T-helper 17 cell (primary cell): ENCODE data around the gene GRID2. TPM values are rescaled to one million over a fixed set of nuclear protein-coding genes. Genes with fewer than 3 reads are reported as not detected.

Experiments
- ATAC-seq: fragments of 150-1000 bp; cut with Tn5 transposase; 2 replicates; pipeline ENCODE4 v1.10.0; 2021; ENCODE audit warnings: mild to moderate bottlenecking, moderate library complexity
- DNase-seq, 3 donors: peaks; one replicate each; pipeline versions ENCODE4 v3.0.0 to v3.0.0-alpha.2; 2020 to 2021
- H3K9me3 ChIP-seq: one replicate; pipeline ENCODE4 v1.7.0; 2013; ENCODE audit warnings: low read length, mild to moderate bottlenecking; ENCODE audit not compliant: control insufficient read depth, poor library complexity, severe bottlenecking
- H3K27ac Mint-ChIP-seq: one replicate; pipeline ENCODE4 v1.8.0; 2022; ENCODE audit warnings: mild to moderate bottlenecking, moderate library complexity, mixed read lengths
- H3K27me3 Mint-ChIP-seq: one replicate; pipeline ENCODE4 v1.8.0; 2022; ENCODE audit warnings: mixed read lengths
- H3K36me3 Mint-ChIP-seq: one replicate; pipeline ENCODE4 v1.8.0; 2022; ENCODE audit warnings: low read depth, mixed read lengths
- H3K4me1 Mint-ChIP-seq: one replicate; pipeline ENCODE4 v1.8.0; 2022; ENCODE audit warnings: mild to moderate bottlenecking, mixed read lengths
- H3K4me3 Mint-ChIP-seq: one replicate; pipeline ENCODE4 v1.8.0; 2022; ENCODE audit warnings: mild to moderate bottlenecking, moderate library complexity, mixed read lengths
- total RNA-seq, 4 donors: library from RNA in 2 of 4; stranded (reverse) in 2 of 4; gene quantifications; one replicate each; pipeline ENCODE4 v1.2.3 and lab custom pipeline; 2022 to 2026

GRID2 gene
- total RNA-seq, 2 donors from 2014 or later, result not detected

GRCh38 chr4:93203708-93204107, 899.9 kb downstream of the GRID2 start:
- H3K4me1 Mint-ChIP-seq, result no peaks in the 10 kb centered on the region
- ATAC-seq (no peak), DNase-seq (no peak)
- H3K4me3 Mint-ChIP-seq, result no peak overlapping the region
- H3K9me3 ChIP-seq, result no peaks in the 10 kb centered on the region
- no peaks in the 10 kb centered on the region for H3K27me3 Mint-ChIP-seq
- no peak overlapping the region for H3K27ac Mint-ChIP-seq
- no peaks in the 10 kb centered on the region for H3K36me3 Mint-ChIP-seq

- DNase-seq (no peak), ATAC-seq (no peak)
- Mint-ChIP-seq H3K27me3 (no peaks in the 10 kb centered on the region), H3K4me1 (no peaks in the 10 kb centered on the region), H3K27ac (no peak overlapping the region), H3K4me3 (no peak overlapping the region), H3K36me3 (no peaks in the 10 kb centered on the region)
- no peaks in the 10 kb centered on the region for H3K9me3 ChIP-seq
Observed at GRCh38 chr4:93212250-93212649, 908.5 kb downstream of the GRID2 start.

GRCh38 chr4:93216646-93217045, 912.9 kb downstream of the GRID2 start:
- Mint-ChIP-seq H3K4me1 (no peaks in the 10 kb centered on the region), H3K27me3 (no peaks in the 10 kb centered on the region), H3K27ac (no peak overlapping the region), H3K36me3 (no peaks in the 10 kb centered on the region), H3K4me3 (no peak overlapping the region)
- no peaks in the 10 kb centered on the region for H3K9me3 ChIP-seq
- ATAC-seq (no peak), DNase-seq (no peak)

- no peak overlapping the region for H3K4me3 Mint-ChIP-seq
- H3K9me3 ChIP-seq, result no peaks in the 10 kb centered on the region
- no peaks in the 10 kb centered on the region for H3K36me3 Mint-ChIP-seq
- H3K27ac Mint-ChIP-seq, result no peak overlapping the region
- no peaks in the 10 kb centered on the region for H3K4me1 Mint-ChIP-seq
- no peaks in the 10 kb centered on the region for H3K27me3 Mint-ChIP-seq
- ATAC-seq (no peak), DNase-seq (no peak)
Observed at GRCh38 chr4:93217431-93217830, 913.7 kb downstream of the GRID2 start.

- no peak overlapping the region for H3K27ac Mint-ChIP-seq
- ATAC-seq (no peak), DNase-seq (no peak)
- H3K9me3 ChIP-seq, result no peaks in the 10 kb centered on the region
- H3K4me3 Mint-ChIP-seq, result no peak overlapping the region
- H3K36me3 Mint-ChIP-seq, result no peaks in the 10 kb centered on the region
- no peaks in the 10 kb centered on the region for H3K4me1 Mint-ChIP-seq
- H3K27me3 Mint-ChIP-seq, result no peaks in the 10 kb centered on the region
Observed at GRCh38 chr4:93221771-93222170, 918.0 kb downstream of the GRID2 start.

GRCh38 chr4:93228021-93228420, 924.3 kb downstream of the GRID2 start:
- Mint-ChIP-seq H3K36me3 (no peaks in the 10 kb centered on the region), H3K27ac (no peak overlapping the region), H3K4me1 (no peaks in the 10 kb centered on the region), H3K27me3 (no peaks in the 10 kb centered on the region), H3K4me3 (no peak overlapping the region)
- H3K9me3 ChIP-seq, result no peaks in the 10 kb centered on the region
- DNase-seq (no peak), ATAC-seq (no peak)

GRCh38 chr4:93232883-93233282, 929.1 kb downstream of the GRID2 start:
- H3K4me3 Mint-ChIP-seq, result no peak overlapping the region
- no peaks in the 10 kb centered on the region for H3K9me3 ChIP-seq
- H3K27ac Mint-ChIP-seq, result no peak overlapping the region
- H3K27me3 Mint-ChIP-seq, result no peaks in the 10 kb centered on the region
- H3K4me1 Mint-ChIP-seq, result no peaks in the 10 kb centered on the region
- DNase-seq (no peak), ATAC-seq (no peak)
- H3K36me3 Mint-ChIP-seq, result no peaks in the 10 kb centered on the region

- Mint-ChIP-seq H3K4me1 (no peaks in the 10 kb centered on the region), H3K36me3 (no peaks in the 10 kb centered on the region), H3K4me3 (no peak overlapping the region), H3K27me3 (no peaks in the 10 kb centered on the region), H3K27ac (no peak overlapping the region)
- DNase-seq, result no peak
- ATAC-seq, result no peak
- H3K9me3 ChIP-seq, result no peaks in the 10 kb centered on the region
Observed at GRCh38 chr4:93237521-93237920, 933.8 kb downstream of the GRID2 start.

GRCh38 chr4:93243262-93243661, 939.5 kb downstream of the GRID2 start:
- no peaks in the 10 kb centered on the region for H3K36me3 Mint-ChIP-seq
- no peaks in the 10 kb centered on the region for H3K9me3 ChIP-seq
- no peak for DNase-seq
- no peaks in the 10 kb centered on the region for H3K4me1 Mint-ChIP-seq
- no peak overlapping the region for H3K4me3 Mint-ChIP-seq
- ATAC-seq, result no peak
- no peak overlapping the region for H3K27ac Mint-ChIP-seq
- H3K27me3 Mint-ChIP-seq, result no peaks in the 10 kb centered on the region

GRCh38 chr4:93261207-93261606, 957.4 kb downstream of the GRID2 start:
- H3K4me1 Mint-ChIP-seq, result no peaks in the 10 kb centered on the region
- H3K27me3 Mint-ChIP-seq, result no peaks in the 10 kb centered on the region
- ATAC-seq (no peak), DNase-seq (no peak)
- no peaks in the 10 kb centered on the region for H3K36me3 Mint-ChIP-seq
- H3K4me3 Mint-ChIP-seq, result no peak overlapping the region
- no peaks in the 10 kb centered on the region for H3K9me3 ChIP-seq
- no peak overlapping the region for H3K27ac Mint-ChIP-seq

- ATAC-seq, result no peak
- H3K36me3 Mint-ChIP-seq, result no peaks in the 10 kb centered on the region
- H3K4me3 Mint-ChIP-seq, result no peak overlapping the region
Observed at GRCh38 chr4:93263166-93263565, 959.4 kb downstream of the GRID2 start.

GRCh38 chr4:93267747-93268146, 964.0 kb downstream of the GRID2 start:
- ATAC-seq (no peak), DNase-seq (no peak)
- peaks cover 7% of the 10 kb centered on the region for H3K9me3 ChIP-seq
- Mint-ChIP-seq H3K36me3 (no peaks in the 10 kb centered on the region), H3K27ac (no peak overlapping the region), H3K4me1 (no peaks in the 10 kb centered on the region), H3K27me3 (no peaks in the 10 kb centered on the region), H3K4me3 (no peak overlapping the region)

More at GRCh38 chr4:93263166-93263565, 959.4 kb downstream of the GRID2 start:
- Mint-ChIP-seq H3K27me3 (no peaks in the 10 kb centered on the region), H3K4me1 (no peaks in the 10 kb centered on the region), H3K27ac (no peak overlapping the region)
- H3K9me3 ChIP-seq, result peaks cover 5% of the 10 kb centered on the region
- no peak for DNase-seq

- no peaks in the 10 kb centered on the region for H3K9me3 ChIP-seq
- H3K27ac Mint-ChIP-seq, result no peak overlapping the region
- no peak overlapping the region for H3K4me3 Mint-ChIP-seq
- no peak for DNase-seq
- H3K36me3 Mint-ChIP-seq, result no peaks in the 10 kb centered on the region
- H3K27me3 Mint-ChIP-seq, result no peaks in the 10 kb centered on the region
- no peaks in the 10 kb centered on the region for H3K4me1 Mint-ChIP-seq
- no peak for ATAC-seq
Observed at GRCh38 chr4:93285346-93285745, 981.6 kb downstream of the GRID2 start.

- DNase-seq, result no peak
- ATAC-seq, result no peak
- Mint-ChIP-seq H3K27ac (no peak overlapping the region), H3K4me1 (no peaks in the 10 kb centered on the region), H3K27me3 (no peaks in the 10 kb centered on the region), H3K4me3 (no peak overlapping the region), H3K36me3 (no peaks in the 10 kb centered on the region)
- no peaks in the 10 kb centered on the region for H3K9me3 ChIP-seq
Observed at GRCh38 chr4:93289241-93289640, 985.5 kb downstream of the GRID2 start.

GRCh38 chr4:93289831-93290230, 986.1 kb downstream of the GRID2 start:
- DNase-seq, result no peak
- H3K27ac Mint-ChIP-seq, result no peak overlapping the region
- H3K27me3 Mint-ChIP-seq, result no peaks in the 10 kb centered on the region
- H3K4me1 Mint-ChIP-seq, result no peaks in the 10 kb centered on the region
- no peaks in the 10 kb centered on the region for H3K36me3 Mint-ChIP-seq
- ATAC-seq, result no peak
- H3K4me3 Mint-ChIP-seq, result no peak overlapping the region
- no peaks in the 10 kb centered on the region for H3K9me3 ChIP-seq
